ENCODE results near the gene PPP1R3G. TPM values are rescaled to one million over a fixed set of nuclear protein-coding genes. Genes with fewer than 3 reads are reported as not detected.
"Not testable (repeated sequence)": the region's sequence is repeated elsewhere in the genome, so short reads cannot be mapped to it uniquely, and the experiment has no call there.

PPP1R3G gene
- total RNA-seq, 4 donors from 2014 or later, result 0.26 to 6.0 (median 2.8) TPM

DNA sequence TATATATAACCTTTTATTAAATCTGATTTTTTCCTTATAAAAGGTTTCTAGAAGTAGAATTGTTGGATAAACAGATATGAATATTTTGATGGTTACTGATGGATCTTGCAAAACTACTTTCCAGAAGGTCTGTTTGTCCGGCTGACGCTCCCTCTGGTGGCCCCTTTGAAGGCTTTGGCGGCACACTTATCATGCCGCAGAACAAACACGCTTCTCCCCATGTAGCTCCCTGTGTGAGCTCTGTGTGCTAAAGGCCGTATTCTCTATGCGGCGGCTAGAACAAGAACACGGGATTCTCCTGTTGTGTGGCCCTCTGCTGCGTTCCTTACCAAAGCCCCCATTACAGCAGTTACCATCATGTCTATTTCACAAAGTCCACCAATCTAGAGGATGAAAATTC is 30.0 kb downstream of the PPP1R3G start:
- intact Hi-C loops (cut with DNase I; ENCODE audit: low total_unique reads), result no loop called here

GRCh38 chr6:5116243-5116991 is 31.3 kb downstream of the PPP1R3G start:
- TF ChIP-seq, protein P1, sequence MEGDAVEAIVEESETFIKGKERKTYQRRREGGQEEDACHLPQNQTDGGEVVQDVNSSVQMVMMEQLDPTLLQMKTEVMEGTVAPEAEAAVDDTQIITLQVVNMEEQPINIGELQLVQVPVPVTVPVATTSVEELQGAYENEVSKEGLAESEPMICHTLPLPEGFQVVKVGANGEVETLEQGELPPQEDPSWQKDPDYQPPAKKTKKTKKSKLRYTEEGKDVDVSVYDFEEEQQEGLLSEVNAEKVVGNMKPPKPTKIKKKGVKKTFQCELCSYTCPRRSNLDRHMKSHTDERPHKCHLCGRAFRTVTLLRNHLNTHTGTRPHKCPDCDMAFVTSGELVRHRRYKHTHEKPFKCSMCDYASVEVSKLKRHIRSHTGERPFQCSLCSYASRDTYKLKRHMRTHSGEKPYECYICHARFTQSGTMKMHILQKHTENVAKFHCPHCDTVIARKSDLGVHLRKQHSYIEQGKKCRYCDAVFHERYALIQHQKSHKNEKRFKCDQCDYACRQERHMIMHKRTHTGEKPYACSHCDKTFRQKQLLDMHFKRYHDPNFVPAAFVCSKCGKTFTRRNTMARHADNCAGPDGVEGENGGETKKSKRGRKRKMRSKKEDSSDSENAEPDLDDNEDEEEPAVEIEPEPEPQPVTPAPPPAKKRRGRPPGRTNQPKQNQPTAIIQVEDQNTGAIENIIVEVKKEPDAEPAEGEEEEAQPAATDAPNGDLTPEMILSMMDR (IDR thresholded peaks at IDR 0.05), result no peak
- TF ChIP-seq POLR2A (IDR thresholded peaks at IDR 0.05), result no peak
- Histone ChIP-seq H3K27me3 (no peaks in the 10 kb centered on the region), H3K27ac (no peak overlapping the region), H3K36me3 (no peaks in the 10 kb centered on the region), H3K9me3 (no peaks in the 10 kb centered on the region), H3K4me3 (no peak overlapping the region), H3K4me1 (no peaks in the 10 kb centered on the region)
- no peak for DNase-seq
- intact Hi-C loops (cut with DNase I; ENCODE audit: low total_unique reads), result no loop called here

More for the DNA sequence above, 30.0 kb downstream of the PPP1R3G start:
- H3K4me1 ChIP-seq, result no peaks in the 10 kb centered on the region
- H3K27me3 ChIP-seq, result no peaks in the 10 kb centered on the region
- H3K9me3 ChIP-seq, result no peaks in the 10 kb centered on the region
- no peak overlapping the region for H3K27ac ChIP-seq
- TF ChIP-seq POLR2A (IDR thresholded peaks at IDR 0.05), result no peak
- TF ChIP-seq, protein P1 (IDR thresholded peaks at IDR 0.05), result no peak
- no peak for DNase-seq
- no peaks in the 10 kb centered on the region for H3K36me3 ChIP-seq
- H3K4me3 ChIP-seq, result no peak overlapping the region

GRCh38 chr6:5119090-5119951 is 34.2 kb downstream of the PPP1R3G start:
- TF ChIP-seq, protein P1 (IDR thresholded peaks at IDR 0.05), result no peak
- TF ChIP-seq POLR2A (IDR thresholded peaks at IDR 0.05), result no peak
- Histone ChIP-seq H3K27ac (no peak overlapping the region), H3K4me3 (no peak overlapping the region), H3K9me3 (no peaks in the 10 kb centered on the region), H3K27me3 (no peaks in the 10 kb centered on the region), H3K4me1 (no peaks in the 10 kb centered on the region), H3K36me3 (no peaks in the 10 kb centered on the region)
- intact Hi-C loops (cut with DNase I; ENCODE audit: low total_unique reads), result no loop called here
- no peak for DNase-seq

DNA sequence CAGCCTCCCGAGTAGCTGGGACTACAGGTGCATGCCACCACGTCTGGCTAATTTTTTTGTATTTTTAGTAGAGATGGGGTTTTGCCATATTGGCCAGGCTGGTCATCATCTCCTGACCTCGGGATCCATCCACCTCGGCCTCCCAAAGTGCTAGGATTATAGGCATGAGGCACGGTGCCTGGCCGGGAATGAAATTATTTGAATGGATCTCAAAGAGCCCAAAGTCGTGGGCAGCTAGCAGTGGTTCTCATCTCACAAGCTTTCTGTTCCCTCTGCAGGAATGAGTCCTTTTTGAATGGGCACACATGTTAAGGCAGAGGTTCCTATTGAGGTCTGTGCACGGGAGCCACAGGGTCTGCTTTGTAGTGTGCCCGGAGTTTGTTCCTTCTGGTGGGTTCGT is 34.9 kb downstream of the PPP1R3G start:
- H3K9me3 ChIP-seq, result no peaks in the 10 kb centered on the region

DNA sequence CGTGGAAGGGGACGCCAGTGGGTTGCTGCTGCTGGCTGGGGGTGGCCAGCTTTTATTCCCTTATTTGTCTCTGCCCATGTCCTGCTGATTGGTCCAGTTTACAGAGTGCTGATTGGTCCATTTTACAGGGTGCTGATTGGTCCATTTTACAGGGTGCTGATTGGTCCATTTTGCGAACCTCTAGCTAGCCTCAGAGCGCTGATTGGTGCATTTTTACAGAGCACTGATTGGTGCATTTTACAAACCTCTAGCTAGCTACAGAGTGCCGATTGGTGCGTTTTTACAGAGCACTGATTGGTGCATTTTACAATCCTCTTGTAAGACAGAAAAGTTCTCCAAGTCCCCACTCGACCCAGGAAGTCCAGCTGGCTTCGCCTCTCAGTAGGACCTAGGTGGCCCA is 35.4 kb downstream of the PPP1R3G start:
- H3K27ac ChIP-seq; H3K4me1 ChIP-seq; intact Hi-C loops (cut with DNase I; ENCODE audit: low total_unique reads); H3K36me3 ChIP-seq; DNase-seq; H3K27me3 ChIP-seq; H3K4me3 ChIP-seq; H3K9me3 ChIP-seq: not testable (repeated sequence)

More for the DNA sequence above, 34.9 kb downstream of the PPP1R3G start:
- Histone ChIP-seq H3K4me3 (no peak overlapping the region), H3K4me1 (no peaks in the 10 kb centered on the region), H3K27ac (no peak overlapping the region), H3K36me3 (no peaks in the 10 kb centered on the region), H3K27me3 (no peaks in the 10 kb centered on the region)
- intact Hi-C loops (cut with DNase I; ENCODE audit: low total_unique reads), result no loop called here
- no peak for DNase-seq
- TF ChIP-seq, protein P1 (IDR thresholded peaks at IDR 0.05), result no peak
- no peak for TF ChIP-seq POLR2A (IDR thresholded peaks at IDR 0.05)
